MM.1S (cell line): ENCODE data around the gene HEATR1.

ENCODE experiments used
- CTCF ChIP-seq: fragments of 300-600 bp; sonication (generic); IDR thresholded peaks from 2 replicates; pipeline ENCODE4 v1.5.1; 2016; ENCODE audit warnings: antibody characterized with exemption, low read length, mixed read lengths
- EZH2 ChIP-seq: fragments of 300-600 bp; sonication (generic); optimal IDR thresholded peaks from 2 replicates; pipeline ENCODE3; 2017; ENCODE audit warnings: low read depth, mild to moderate bottlenecking, antibody characterized with exemption, low read length, mixed read lengths
- EZH2phosphoT487 ChIP-seq: fragments of 300-600 bp; sonication (generic); IDR thresholded peaks from 2 replicates; pipeline ENCODE4 v1.6.1; 2018; ENCODE audit warnings: antibody characterized with exemption, low read length

GRCh38 chr1:236565530-236565929 lies 38.8 kb downstream of the HEATR1 start:
- TF ChIP-seq CTCF, result no peak
- TF ChIP-seq EZH2phosphoT487, result no peak
- TF ChIP-seq EZH2, result no peak
